CD4-positive, alpha-beta T cell treated with Interleukin-2 at 100 ng/mL for 4 hours (primary cell): ENCODE data around the gene NAPG.
"Not testable (repeated sequence)": the region's sequence is repeated elsewhere in the genome, so short reads cannot be mapped to it uniquely, and the experiment has no call there.

Experiments used
- DNase-seq: peaks from one replicate; pipeline ENCODE4 v3.0.0-alpha.2; 2020; ENCODE audit warnings: low spot score

NAPG gene

DNA sequence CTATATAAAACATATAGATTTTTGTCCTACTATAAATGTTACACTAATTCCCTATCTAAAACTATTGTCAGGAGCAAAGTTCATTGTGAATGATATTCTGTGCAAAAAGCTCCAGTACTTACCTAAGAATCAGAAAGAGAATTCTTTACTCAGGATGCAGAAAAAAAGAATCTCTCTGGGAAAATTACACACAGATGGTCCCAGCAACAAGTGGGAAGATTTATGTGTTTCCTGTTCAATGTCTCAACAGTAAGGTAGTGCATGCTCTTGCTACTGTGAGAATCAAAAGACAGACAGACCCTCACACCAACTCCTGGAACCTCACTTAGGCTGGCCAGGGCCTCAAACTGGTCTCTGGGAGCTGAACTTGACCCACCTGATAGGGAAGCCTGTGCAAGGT, 11.2 kb upstream of the NAPG start:
- no peak for DNase-seq

DNA sequence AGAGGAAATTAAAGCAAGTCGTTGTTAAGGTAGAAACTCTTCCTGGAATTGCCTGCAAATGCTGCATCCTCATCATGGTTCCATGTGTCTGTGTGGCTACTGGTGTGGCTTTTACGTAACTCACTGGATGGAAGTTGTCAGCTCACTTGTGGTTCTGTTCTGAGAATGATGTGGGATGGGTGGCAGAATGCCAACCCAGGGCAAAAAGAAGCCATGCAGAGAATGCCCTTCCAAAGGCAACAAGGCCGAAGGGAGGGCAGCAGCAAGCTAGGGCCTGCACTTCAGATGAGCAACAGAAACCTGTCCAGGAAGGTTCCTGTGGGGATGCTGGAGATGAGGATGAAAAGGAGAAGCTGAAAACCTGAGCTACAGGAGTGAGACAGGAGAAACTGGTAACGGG, 10.4 kb upstream of the NAPG start:
- no peak for DNase-seq

GRCh38 chr18:10516078-10516477, 9.7 kb upstream of the NAPG start:
- DNase-seq: no peak

- no peak for DNase-seq
Measured at GRCh38 chr18:10518595-10519255, 7.1 kb upstream of the NAPG start.

GRCh38 chr18:10519366-10519765, 6.5 kb upstream of the NAPG start:
- DNase-seq: no peak

DNA sequence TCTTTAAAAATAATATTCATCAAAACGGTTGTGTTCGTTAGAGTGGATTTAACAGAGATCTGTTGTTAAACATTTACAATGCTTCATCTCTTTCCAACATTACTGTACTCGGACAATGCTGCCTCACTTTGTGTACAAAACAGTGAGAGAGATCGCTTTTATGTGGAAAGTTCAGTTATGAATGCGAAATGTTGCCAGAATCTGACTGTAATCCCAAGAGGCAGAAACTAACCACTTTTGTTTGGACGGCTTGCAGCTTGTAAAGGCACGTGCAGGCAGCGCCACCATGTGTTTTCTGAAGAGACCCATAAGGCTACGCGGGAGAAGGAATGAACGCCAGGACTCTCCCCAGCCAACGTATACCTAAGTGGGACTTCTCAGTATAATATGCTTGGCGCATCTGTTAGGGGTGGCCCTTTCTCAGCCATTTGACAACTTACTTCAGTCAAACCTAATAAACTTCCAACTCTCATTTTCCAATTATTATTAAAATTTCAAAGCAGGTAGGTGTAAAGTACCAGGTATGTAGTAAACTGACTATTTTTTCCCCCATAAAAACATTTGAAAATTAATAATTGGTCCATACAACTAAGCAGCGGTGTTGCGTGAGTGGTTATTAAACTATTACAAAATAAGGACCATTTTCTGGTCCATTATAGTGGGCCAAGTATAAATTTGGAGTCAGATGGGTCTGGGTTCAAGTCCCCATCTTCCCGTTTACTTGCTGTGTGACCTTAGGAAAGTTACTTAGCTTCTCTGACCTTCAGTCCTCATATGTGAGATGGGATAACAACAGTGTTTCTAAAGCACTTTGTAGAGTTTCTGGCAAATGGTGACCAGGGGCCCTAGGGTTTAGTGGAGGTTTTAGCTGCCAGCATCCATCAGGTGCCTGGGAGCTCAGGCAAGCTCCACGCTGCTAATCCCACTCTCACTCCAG, 5.6 kb upstream of the NAPG start:
- DNase-seq: peak; percentile 58

GRCh38 chr18:10521566-10521965, 4.3 kb upstream of the NAPG start:
- DNase-seq: no peak

DNA sequence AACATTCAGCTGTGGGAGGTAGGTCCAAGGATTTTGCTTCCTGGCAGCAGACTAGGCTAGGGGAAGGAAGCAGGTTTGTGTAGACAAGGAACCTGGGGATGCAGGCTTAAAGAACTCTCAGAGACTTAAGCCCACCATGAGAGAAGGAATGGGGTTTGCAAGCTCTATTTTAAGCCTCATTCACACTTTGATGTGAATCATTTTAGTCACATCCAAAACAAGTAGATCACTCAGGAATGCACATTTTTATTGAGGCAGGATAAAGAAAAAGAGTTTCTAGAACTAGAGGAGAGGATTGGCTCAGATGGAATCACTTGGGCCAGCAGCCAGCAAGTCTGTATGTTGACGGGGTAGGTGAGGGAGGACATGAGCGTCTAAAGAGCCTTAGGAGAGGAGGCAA, 3.3 kb upstream of the NAPG start:
- DNase-seq: no peak

DNA sequence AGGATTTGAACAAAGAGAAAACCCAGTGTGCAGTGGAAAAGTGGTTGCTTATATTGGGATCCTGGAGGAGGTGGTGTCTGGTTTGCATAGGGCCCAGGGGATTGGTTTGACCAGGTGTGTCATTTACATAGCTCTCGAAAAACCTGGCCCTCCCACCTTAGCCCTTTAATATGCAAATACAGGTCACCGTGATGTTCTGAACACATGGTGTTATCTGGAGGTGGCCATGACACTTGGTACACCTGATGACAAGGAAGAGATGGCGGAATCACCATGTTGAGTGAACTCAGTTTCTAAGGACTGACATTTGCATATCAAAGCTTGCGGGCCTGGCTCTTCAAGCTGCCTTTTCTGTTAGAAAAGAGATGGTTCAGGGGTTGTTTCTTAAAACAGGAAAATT, 2.3 kb upstream of the NAPG start:
- no peak for DNase-seq

DNA sequence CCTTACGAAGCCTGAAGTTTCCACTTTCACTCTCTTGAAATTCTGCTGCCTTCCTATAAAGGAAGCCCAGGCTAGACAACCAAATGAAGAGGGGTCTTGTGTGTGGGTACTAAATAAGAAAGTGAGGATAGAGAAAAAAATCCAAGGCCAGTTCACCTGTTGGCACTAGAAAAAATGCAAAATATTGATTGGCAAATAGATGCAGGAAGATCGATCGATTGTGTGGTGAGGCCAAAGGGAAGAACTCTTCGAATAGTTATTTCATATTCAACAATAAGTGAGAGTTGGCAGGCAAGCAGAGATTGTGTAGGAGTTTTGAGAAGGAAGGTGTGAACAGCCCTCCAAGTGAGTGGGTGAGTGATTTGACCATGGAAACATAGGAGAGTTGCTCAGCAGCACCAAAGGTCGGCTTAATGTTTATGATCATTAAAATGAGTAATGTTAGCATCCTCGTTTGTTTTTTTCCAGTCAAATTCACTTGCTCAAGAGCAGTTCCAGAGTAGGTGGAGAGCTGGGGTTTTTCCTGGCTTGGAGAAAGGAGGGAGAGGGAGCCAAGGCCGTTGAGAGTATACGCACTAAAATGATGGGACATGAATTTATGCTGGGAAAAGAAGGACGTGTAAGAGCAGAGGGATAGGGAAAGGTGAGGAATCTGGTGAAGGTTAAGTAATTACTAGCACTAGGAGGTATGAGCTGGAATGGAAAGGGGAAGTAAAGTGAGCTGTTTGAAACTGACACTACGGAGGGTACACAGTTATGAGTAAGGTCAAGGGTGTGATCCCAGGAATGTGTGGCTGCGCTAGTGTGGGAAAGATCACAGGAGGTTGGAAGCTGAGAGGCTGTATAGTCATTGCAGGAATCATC, 1.1 kb upstream of the NAPG start:
- DNase-seq: no peak

DNA sequence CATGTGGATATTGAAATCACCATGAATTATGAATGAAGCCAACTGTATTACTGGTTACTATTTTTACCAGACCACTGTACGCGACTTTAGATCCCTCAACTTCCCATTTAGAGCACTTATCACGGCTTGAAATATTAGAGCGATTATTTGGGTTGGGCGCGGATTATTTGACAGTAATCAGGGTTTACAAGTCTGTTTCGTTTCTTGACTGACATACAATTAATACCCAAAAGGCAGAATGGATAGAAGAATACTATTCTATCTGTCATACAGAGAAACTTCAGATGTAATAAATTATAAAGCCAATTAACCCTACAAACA, 496 bp upstream of the NAPG start:
- no peak for DNase-seq

DNA sequence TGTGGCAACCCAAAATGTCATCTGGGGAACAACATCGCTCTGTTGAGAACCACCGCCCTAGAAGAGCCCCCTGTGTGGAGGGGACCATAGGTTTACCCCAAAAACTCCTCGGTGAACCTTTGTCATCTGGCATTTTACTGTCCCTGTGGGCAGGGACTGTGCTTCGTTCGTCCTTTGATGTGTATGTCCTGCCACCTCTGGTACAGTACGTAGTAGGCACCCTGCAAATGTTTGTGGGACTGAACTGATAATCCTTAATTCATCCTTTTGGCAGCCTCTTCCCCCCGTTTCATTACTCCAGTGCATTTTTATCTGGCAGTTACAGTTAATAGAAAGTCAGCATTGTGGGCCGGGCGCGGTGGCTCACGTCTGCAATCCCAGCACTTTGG, 728 bp downstream of the NAPG start:
- no peak for DNase-seq

DNA sequence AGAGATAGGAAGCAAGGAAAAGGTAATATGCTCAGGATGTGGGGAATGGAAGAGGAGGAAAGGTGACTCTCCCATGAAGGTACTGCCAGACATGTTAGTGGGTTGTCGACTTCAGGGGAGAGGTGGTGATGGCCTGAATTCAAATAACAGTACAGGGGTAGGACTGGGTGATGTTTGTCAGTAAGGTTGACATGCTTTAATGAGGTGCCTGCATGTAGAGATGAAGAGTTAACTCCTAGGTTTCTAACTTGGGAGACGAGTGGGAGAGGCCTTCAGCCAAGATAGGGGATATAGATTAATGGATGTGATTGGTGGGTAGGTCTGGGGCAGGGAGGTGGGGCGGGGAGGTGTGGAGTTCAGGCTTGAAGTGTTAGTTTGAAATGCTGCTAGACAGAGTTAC, 2.6 kb downstream of the NAPG start:
- DNase-seq: no peak

DNA sequence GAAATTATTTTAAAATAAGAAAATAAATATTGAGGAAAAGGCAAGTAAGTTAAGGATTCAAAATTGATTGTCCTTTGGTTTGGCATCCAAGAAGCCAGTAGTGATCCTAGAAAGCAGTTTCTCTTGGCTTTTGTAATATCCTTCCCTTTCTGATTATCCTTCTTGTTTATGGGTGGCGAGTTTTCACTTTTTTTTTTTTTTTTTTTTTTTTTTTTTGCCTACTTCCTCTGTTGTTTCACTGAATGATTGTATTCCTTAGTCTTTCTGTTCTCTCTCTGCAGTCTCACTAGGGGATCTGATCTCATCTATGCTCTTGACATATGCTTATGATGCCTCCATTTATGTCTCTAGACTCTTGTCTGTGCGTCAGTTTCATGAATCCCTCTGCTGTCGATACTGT, 4.2 kb downstream of the NAPG start:
- no peak for DNase-seq

GRCh38 chr18:10530852-10531251, 5.0 kb downstream of the NAPG start:
- DNase-seq: peak; percentile 55

- DNase-seq: no peak
Measured at GRCh38 chr18:10533111-10533510, 7.3 kb downstream of the NAPG start.

DNA sequence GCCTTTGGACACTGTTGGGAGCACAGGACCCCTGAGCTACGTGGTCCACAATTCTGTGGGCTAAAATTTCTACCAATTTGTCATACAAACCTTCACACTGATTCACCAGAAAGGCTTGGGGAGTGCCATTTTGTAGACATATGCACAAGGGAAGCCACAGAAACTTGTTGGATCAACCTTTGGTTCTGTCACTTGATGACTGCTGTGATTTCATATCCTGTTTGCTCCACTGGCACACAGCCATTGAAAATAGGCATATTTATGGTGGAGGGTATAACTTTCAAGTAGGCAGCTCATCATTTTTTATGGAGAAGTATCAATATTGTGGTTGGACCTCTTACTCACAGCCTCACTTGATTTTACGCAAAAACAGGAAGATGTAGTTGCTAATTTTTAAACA, 10.5 kb downstream of the NAPG start:
- DNase-seq: no peak

DNA sequence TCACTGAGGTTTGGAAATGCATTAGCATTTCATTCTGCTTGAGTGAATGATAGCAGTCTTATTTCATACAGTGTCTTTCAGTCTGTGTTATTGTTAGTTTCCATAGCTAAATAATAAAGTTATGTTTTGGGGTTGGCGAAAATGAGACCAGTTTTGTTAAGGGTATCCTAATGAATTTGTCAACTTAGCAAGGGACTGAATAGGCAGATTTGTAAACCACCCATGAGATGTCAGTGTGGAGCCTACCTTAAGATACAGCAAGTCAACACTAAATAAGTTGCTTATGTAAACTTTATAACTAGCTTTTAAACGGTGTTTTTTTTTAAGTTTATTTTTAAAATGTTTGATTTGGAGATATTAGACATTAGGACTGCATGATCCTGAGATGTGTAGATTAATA, 11.9 kb downstream of the NAPG start:
- DNase-seq: no peak

GRCh38 chr18:10539124-10539523, 13.3 kb downstream of the NAPG start:
- DNase-seq: not testable (repeated sequence)

DNA sequence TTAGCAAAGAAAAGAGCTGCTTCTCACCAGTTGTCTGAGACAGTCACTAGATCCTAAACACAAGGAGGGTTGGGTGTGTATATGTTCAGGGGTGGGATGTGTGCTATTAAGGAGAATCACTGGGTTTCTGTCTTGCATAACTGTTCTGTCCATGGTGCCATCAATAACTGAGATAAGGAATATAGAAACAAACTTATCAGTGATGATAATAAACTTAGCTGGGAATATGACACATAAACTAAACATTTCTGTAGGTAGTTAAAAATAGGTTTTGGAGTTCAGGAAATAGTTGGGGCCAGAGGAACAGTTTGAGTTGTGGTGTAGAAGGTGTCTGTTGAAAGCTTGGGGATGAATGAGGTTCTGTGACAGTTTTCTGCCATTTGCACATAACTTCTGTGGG, 17.4 kb downstream of the NAPG start:
- DNase-seq: no peak

GRCh38 chr18:10544093-10544748, 18.4 kb downstream of the NAPG start:
- DNase-seq: no peak

- DNase-seq: no peak
Measured at GRCh38 chr18:10546557-10547300, 20.9 kb downstream of the NAPG start.
